Measurements from ENCODE around the gene RAI14. TPM values are rescaled to one million over a fixed set of nuclear protein-coding genes. Genes with fewer than 3 reads are reported as not detected.

The RAI14 gene
- total RNA-seq, 1 donor from 2014 or later, result 11.5 TPM

DNA sequence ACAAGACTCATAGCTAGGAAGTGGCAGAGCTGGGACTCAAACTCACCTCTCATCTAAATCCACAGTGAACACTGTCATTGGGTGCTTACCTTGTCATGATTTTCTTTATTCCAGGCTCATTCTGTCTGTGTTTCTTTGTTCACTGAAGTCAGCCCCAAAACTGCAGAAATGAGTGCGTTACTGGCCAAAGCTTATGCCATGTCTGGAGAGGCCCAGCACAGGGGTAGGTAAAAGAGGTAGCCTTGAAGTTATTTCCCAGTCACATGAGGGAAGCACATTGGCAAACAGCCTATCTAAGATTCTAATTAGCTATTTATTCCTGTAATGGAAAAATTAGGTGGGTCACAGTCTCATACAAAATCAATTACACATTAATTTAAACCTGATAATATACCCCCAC lies 212.7 kb downstream of the RAI14 start:
- Histone ChIP-seq H3K4me3 (ENCODE audit: low read length in 3 of 3) (no peak overlapping the region), H3K9ac (ENCODE audit: low read depth in 1 of 3, low read length in 3 of 3) (no peak overlapping the region), H3K4me1 (ENCODE audit: control insufficient read depth in 3 of 3, insufficient read depth in 3 of 3, low read length in 3 of 3) (no peaks in the 10 kb centered on the region), H3K27me3 (ENCODE audit: control insufficient read depth in 3 of 3, insufficient read depth in 3 of 3, low read length in 3 of 3) (no peaks in the 10 kb centered on the region), H3K9me3 (ENCODE audit: control insufficient read depth in 3 of 3, low read length in 3 of 3) (no peaks in the 10 kb centered on the region), H3K27ac (ENCODE audit: low read depth, low read length) (no peak overlapping the region), H3K36me3 (ENCODE audit: control insufficient read depth in 3 of 3, insufficient read depth in 3 of 3, low read length in 3 of 3) (no peaks in the 10 kb centered on the region)

GRCh38 chr5:34869256-34869655 lies 213.1 kb downstream of the RAI14 start:
- H3K9ac ChIP-seq (ENCODE audit: low read depth in 1 of 3, low read length in 3 of 3), result no peak overlapping the region

GRCh38 chr5:34870382-34870781 lies 214.3 kb downstream of the RAI14 start:
- H3K27me3 ChIP-seq (ENCODE audit: control insufficient read depth in 3 of 3, insufficient read depth in 3 of 3, low read length in 3 of 3), result no peaks in the 10 kb centered on the region
- no peaks in the 10 kb centered on the region for H3K4me1 ChIP-seq (ENCODE audit: control insufficient read depth in 3 of 3, insufficient read depth in 3 of 3, low read length in 3 of 3)
- H3K9ac ChIP-seq (ENCODE audit: low read depth in 1 of 3, low read length in 3 of 3), result no peak overlapping the region

More at GRCh38 chr5:34869256-34869655, 213.1 kb downstream of the RAI14 start:
- Histone ChIP-seq H3K36me3 (ENCODE audit: control insufficient read depth in 3 of 3, insufficient read depth in 3 of 3, low read length in 3 of 3) (no peaks in the 10 kb centered on the region), H3K27me3 (ENCODE audit: control insufficient read depth in 3 of 3, insufficient read depth in 3 of 3, low read length in 3 of 3) (no peaks in the 10 kb centered on the region), H3K27ac (ENCODE audit: low read depth, low read length) (no peak overlapping the region), H3K4me3 (ENCODE audit: low read length in 3 of 3) (no peak overlapping the region), H3K9me3 (ENCODE audit: control insufficient read depth in 3 of 3, low read length in 3 of 3) (no peaks in the 10 kb centered on the region), H3K4me1 (ENCODE audit: control insufficient read depth in 3 of 3, insufficient read depth in 3 of 3, low read length in 3 of 3) (no peaks in the 10 kb centered on the region)

DNA sequence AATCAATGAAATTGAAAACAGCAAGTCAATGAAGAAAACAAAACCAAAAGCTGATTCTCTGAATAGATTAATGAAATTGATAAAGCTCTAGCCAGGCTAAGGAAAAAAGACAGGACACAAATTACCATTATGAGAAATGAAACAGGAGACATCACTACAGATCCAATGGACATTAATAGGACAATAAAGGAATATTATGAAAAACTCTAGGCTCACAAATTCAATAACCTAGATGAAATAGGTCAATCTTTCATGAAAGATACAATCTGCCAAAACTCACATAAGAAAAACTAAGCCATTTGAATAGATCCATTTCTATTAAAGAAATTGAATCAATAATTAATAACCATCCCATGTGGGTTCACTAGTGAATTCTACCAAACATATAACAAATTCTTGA lies 220.1 kb downstream of the RAI14 start:
- Histone ChIP-seq H3K9me3 (ENCODE audit: control insufficient read depth in 3 of 3, low read length in 3 of 3) (no peaks in the 10 kb centered on the region), H3K27me3 (ENCODE audit: control insufficient read depth in 3 of 3, insufficient read depth in 3 of 3, low read length in 3 of 3) (no peaks in the 10 kb centered on the region), H3K9ac (ENCODE audit: low read depth in 1 of 3, low read length in 3 of 3) (no peak overlapping the region), H3K27ac (ENCODE audit: low read depth, low read length) (no peak overlapping the region), H3K4me3 (ENCODE audit: low read length in 3 of 3) (no peak overlapping the region), H3K4me1 (ENCODE audit: control insufficient read depth in 3 of 3, insufficient read depth in 3 of 3, low read length in 3 of 3) (no peaks in the 10 kb centered on the region), H3K36me3 (ENCODE audit: control insufficient read depth in 3 of 3, insufficient read depth in 3 of 3, low read length in 3 of 3) (no peaks in the 10 kb centered on the region)

More at GRCh38 chr5:34870382-34870781, 214.3 kb downstream of the RAI14 start:
- Histone ChIP-seq H3K27ac (ENCODE audit: low read depth, low read length) (no peak overlapping the region), H3K9me3 (ENCODE audit: control insufficient read depth in 3 of 3, low read length in 3 of 3) (no peaks in the 10 kb centered on the region), H3K36me3 (ENCODE audit: control insufficient read depth in 3 of 3, insufficient read depth in 3 of 3, low read length in 3 of 3) (no peaks in the 10 kb centered on the region), H3K4me3 (ENCODE audit: low read length in 3 of 3) (no peak overlapping the region)

- Histone ChIP-seq H3K9ac (ENCODE audit: low read depth in 1 of 3, low read length in 3 of 3) (no peak overlapping the region), H3K27me3 (ENCODE audit: control insufficient read depth in 3 of 3, insufficient read depth in 3 of 3, low read length in 3 of 3) (no peaks in the 10 kb centered on the region), H3K36me3 (ENCODE audit: control insufficient read depth in 3 of 3, insufficient read depth in 3 of 3, low read length in 3 of 3) (no peaks in the 10 kb centered on the region), H3K4me3 (ENCODE audit: low read length in 3 of 3) (no peak overlapping the region), H3K9me3 (ENCODE audit: control insufficient read depth in 3 of 3, low read length in 3 of 3) (no peaks in the 10 kb centered on the region), H3K27ac (ENCODE audit: low read depth, low read length) (no peak overlapping the region), H3K4me1 (ENCODE audit: control insufficient read depth in 3 of 3, insufficient read depth in 3 of 3, low read length in 3 of 3) (no peaks in the 10 kb centered on the region)
Observed at GRCh38 chr5:34881246-34881645, 225.1 kb downstream of the RAI14 start.

Other genes with a start within 250 kb of the RAI14 start
- gene TTC23L, start 182.8 kb downstream of the RAI14 start, total RNA-seq, result not detected